GM21423 (cell line): Measurements from ENCODE around the gene ARFGEF2.
"Not testable (repeated sequence)": the region's sequence is repeated elsewhere in the genome, so short reads cannot be mapped to it uniquely, and the experiment has no call there.

Experiments
- ATAC-seq: cut with Tn5 transposase; IDR thresholded peaks from one replicate; pipeline ENCODE4 v1.9.1; 2021; ENCODE audit warnings: mild to moderate bottlenecking, moderate library complexity; ENCODE audit not compliant: unreplicated experiment

ARFGEF2 gene

DNA sequence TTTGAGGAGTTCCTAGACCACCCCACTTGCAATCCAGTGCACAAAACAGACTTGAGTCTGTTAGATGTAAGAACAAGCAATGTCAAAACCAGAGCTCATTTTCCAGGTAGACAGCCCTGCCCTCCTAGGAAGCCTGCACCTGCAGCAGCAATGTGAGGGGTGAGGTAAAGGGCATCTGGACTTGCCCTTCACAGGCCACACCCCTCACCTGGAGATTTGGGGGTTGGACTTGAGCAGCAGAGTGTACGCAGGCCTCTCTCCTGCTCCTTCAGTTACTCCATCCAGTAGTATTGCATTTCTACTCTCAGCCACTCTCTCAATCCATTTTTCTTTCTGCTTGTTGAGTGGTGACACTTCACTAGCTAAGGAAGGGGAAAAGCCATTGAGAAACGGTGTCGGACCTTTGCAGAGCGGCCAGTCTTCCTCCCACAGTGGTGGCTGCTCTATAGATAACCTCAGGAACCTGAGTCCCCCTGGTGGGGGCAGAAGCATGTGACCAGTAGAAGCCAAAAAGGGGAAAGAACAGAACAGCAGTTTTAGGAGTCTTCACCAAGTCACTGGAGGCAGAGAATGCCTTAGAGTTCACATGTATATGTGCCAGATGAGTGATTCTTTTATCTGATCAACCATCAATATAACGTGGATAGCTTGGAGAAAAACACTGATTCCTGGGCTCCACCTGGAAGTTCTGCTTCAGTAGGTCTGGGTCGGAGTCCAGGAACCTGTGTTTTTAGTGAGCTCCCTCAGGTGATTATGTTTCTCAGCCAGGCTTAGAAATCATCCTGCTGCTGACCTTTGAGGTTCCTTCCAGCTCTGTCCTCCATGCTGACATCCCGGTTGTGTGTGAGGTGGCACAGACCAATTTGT lies 28.0 kb downstream of the ARFGEF2 start:
- ATAC-seq, result no peak

DNA sequence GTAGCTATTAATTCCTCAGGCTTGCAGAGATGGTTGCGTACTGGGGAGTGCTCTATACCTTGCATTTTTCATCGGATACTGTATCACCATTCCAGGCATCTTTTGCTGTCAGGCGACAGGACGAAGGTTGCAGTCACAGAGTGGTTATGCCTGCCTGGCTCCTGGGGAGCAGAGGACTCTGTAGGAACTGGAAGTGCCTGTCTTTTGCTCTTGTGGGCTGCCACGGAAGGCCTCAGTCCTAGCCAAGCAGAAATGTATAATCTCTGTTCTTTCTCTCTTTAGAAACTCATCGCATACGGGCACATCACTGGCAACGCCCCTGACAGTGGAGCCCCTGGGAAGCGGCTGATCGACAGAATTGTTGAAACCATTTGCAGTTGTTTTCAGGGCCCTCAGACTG lies 29.5 kb downstream of the ARFGEF2 start:
- ATAC-seq, result no peak

DNA sequence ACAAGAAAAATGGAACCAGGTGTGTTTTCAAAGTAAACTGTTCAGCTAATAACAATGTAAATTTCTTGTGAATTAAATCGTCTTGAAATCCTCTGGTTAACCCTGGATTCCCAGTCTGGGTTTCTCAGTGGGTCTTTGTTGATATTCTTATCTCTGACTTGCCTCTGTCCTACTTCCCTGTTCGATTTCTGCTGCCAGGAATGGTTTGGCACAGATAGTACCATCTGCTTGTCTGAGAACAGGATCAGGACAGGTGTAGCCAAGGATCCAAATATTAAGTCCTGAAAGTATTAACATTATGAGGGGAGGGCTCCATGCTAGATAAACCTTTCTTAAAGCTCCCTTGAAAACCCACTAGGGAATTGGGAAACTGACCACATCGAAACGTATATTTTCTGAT lies 30.1 kb downstream of the ARFGEF2 start:
- ATAC-seq, result no peak

DNA sequence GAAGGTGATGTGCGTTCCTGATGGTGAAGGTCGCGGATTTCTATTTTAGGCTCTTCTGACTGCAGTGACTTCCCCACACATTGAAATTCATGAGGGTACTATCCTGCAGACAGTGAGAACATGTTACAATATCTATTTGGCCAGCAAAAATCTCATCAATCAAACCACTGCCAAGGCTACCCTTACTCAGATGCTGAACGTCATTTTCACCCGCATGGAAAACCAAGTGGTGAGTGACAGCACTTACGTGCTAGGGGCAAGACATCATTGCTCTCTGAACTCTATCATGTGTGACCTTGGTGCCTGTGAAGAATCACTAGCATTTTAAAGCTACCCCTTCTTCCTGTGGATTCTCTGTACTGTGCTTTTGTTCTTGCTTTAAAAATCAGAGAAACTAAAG lies 31.1 kb downstream of the ARFGEF2 start:
- no peak for ATAC-seq

DNA sequence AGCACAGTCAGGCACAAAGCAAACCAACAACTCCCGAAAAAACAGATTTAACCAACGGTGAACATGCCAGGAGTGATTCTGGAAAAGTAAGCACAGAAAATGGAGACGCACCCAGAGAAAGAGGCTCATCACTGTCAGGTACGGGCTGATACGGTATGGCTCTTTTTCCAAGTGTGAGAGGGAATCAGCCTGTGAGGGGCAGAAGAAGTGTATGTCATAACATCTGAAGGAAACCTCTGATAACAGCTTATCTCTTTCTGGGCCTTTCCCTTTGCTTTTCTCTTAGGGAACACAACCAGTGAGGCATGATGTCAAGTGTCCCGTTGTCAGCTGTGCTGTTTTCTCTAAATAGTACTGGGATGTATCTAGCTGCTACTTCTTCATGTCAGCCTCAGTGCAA lies 32.1 kb downstream of the ARFGEF2 start:
- ATAC-seq, result no peak

DNA sequence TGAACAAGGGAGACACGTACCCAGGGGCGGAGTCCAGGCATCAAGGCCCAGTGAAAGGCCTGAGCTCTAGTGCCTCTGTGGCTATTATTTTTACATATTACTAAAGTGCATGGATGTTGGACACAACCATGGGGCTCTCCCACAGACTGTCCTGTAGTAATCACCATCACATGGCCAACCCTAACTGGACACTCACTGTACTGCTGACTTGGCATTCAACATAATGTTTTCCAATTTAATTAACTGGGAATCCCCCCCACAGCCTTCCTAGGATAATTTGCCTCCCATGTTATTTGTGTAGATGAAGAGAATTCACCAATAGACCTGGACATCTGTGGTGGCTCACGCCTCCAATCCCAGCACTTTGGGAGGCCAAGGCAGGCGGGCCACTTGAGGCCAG lies 34.5 kb downstream of the ARFGEF2 start:
- ATAC-seq, result no peak

DNA sequence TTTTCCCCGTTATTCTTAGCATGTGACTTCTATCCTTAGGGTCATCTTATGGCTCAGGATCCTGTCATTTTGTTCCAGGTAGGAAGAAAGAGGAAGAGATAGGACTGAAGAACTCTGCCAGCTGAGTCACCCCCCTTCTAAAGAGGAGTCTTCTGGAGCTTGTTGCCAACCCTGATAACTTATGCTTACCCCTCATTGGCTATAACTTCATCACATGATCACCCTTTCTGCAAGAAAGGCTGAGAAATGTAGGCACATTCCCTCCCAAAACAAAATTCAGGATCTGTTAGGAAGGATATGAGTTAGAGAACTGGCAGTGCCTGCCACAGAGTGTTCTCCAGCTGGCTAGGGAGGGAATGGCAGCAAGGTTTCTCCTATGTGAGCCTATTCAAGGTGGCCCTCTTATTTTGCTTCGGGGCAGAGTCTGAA lies 35.6 kb downstream of the ARFGEF2 start:
- ATAC-seq, result no peak

DNA sequence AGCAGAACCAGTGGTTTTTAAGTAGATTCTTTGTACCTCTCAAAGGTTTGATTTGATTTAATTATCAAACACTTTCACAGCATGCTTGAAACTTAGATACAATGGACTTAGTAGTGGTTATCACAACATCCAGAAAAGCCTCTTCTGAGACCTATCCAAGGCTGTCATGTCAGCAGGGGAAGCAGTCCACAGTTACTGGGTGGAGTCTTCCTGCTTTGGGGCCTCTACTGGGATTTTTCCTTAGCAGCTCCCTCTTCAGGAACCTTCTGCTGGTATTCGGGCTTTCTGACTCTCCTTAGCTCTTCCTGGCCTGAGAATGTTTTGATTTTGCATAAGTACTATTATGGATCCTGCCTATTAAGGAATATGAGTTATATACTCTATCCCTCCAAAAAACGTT lies 36.0 kb downstream of the ARFGEF2 start:
- ATAC-seq, result no peak

DNA sequence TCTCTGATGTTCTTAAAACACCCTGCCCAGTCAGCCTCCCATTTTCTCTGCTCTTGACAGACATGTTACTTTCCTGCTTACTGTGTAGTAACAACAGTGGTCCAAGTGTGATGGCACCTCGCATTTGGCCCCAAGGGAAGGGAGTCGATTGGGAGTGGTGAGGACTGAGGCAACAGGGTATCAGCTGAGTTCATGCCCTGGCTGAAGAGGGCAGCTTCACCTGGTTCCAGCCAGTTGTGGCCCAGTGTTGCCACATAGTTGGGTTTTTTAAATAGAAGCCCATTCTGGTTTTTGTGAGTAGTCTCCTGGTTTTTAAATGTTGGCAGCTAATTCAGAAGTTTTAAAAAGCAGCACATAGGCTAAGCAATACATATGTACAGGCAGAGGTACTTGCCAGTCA lies 37.2 kb downstream of the ARFGEF2 start:
- ATAC-seq, result no peak

DNA sequence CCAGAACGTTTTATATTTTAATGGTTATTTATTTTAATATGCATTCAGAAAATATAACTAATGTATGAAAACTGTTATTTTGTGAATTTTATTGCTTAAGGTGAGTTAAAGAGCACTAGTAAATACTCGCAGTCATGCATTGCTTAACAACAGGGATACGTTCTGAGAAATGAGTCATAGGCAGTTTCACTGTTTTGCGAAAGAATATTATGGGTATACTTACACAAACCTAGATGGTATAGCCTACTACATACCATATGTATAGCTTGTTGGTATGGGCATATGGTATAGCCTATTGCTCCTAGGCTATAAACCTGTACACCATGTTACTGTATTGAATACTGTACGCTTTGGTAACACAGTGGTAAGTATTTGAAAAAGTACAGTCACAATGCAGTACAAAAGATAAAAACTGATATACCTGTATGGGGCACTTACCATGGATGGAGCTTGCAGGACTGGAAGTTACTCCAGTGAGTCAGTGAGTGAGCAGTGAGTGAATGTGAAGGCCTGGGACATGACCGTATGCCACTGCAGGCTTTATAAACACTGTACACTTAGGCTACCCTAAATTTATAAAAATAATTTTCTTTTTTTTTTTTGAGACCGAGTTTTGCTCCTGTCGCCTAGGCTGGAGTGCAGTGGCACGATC lies 38.5 kb downstream of the ARFGEF2 start:
- ATAC-seq, result no peak

DNA sequence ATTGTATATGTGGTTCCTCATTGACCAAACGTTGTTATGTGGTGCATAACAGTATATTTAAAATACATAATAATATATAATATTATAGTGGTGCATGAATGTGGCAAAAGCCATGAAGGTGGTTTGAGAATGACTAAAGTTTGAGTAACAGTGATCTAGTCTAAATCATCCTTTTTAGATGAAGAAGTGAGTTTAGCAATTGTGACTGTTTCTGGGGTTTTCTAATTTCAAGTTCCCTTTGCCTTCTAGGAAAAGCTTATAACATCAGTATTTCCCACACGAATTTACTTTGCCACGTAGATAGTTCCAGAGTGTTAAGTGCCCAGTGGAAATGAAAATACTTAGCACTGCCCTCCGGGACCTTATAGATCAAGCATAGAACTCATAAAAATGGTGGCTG lies 40.9 kb downstream of the ARFGEF2 start:
- no peak for ATAC-seq

DNA sequence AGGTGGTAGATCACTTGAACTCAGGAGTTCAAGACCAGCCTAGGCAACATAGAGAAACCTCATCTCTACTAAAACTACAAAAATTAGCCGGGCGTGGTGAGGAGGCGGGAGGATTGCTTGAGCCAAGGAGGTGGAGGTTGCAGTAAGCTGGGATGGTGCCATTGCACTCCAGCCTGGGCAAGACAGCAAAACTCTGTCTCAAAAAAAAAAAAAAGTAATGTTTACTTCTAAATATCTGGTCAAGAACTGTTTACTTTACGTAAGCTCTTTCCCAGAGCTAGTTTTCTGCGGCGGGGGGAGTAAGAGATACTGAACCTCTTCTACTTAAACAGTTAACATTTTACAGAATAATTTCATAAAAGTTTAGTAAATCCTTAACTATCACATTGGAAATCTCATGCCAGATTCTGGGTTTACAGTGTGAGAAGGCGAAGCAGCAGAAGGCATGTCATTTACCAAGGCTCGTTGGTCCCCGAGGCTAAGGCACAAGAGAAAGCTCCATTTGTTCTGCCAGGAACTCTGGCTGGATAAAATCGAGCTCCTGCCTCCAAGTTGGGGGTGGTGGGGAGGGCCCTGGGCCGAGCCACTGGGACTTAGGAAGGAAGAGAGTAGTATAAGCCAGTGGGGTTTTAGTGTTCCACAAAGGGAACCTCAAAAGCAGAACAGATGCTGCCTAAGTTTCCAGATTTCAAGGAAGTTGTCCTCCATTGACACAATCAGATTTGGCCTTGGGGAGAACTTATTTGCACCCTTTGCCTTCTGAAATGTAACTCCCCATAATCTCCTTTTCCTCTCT lies 41.7 kb downstream of the ARFGEF2 start:
- no peak for ATAC-seq

DNA sequence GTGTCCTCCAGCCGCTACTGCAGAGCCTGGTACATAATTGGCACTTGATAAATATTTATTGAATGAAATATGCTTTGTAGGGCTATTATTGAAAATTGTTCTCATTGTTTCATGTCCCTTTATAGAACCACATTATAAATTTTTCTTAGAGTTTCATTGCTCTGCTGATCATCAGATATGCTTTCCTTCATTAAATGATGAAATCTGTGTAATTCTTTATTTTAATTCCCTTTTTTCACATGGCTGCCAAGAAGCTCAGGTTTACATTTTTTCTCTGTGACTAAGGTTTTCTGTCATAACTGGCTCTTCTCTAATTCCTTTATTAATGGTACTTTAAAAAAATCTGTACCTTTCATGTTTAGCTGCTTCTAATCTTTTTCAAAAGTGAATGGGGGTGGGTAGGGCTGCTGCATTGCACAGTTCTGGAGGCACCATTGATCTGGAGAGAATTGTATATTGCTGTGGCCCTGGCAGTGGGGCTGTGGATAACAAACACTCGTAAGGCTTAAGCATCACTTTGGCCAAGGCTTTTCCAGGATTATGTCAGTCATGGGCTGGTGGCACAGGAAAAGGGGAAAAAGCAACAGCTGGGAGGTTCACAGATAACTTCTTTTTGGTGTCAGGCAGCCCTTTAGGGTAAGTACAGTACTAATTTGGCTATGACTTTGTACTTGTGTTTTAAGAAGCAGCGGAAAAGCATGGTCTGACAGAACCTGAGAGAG lies 43.8 kb downstream of the ARFGEF2 start:
- no peak for ATAC-seq

DNA sequence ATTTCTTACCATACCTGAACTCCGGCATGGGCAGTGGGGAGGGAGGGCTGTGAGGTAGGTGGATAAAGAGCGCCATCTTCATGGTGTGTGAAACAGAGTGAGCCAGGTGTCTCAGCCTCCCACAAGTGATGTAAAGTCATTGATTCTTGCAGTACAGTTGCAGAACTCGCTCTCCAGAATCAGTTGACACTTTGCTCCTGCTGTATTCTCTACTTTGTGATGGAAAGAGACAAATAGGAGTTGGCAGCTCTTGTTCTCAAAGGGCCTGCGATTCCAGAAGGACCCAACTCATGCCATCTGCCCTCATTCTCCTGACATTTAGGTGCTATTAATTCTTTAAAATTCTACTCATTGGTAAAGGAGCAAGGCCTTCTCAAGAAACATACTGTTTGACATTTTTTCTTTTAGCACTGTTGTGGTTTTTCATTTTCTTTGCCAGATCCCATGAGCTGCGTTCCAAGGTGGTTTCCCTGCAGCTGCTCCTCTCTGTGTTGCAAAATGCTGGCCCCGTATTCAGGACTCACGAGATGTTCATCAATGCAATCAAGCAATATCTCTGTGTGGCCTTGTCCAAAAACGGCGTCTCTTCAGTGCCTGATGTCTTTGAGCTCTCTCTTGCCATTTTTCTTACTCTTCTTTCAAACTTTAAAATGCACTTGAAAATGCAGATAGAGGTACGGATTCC lies 49.3 kb downstream of the ARFGEF2 start:
- no peak for ATAC-seq

DNA sequence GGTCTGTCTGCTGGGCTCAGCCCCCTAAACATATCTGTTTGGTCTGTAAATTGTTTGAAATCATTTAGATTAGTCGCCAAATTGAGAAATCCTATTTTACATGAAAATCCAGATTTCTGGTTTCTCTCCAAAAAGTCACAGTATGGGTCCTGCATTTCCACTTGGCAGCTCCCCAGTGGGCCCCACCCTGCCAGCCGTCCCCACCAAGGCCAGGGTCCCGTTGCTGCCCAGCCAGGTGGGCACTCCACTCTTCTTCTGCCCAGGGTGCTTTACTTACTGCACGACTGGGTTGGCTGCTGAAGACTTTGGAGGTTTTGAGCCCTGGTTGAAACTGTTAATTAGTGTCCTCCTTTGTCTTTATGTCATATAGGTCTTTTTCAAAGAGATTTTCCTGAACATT lies 50.4 kb downstream of the ARFGEF2 start:
- ATAC-seq, result no peak

DNA sequence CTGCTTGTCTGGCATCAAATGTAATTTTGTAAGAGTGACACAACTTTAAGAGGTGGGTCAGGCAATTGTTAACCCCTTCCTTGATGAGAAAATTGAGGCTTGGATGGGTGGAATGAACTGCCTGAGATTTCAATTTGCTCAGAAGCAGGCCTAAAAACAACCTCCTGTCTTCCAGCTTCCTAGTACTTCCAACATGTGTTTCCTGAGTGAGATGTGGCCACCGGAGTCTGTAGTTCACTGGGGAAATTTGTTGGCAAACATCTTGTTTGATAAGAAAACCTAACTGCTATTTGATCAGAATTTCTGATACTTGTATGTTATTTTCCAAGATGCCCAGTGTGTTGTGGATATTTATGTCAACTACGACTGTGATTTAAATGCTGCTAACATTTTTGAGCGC lies 51.3 kb downstream of the ARFGEF2 start:
- ATAC-seq, result no peak

DNA sequence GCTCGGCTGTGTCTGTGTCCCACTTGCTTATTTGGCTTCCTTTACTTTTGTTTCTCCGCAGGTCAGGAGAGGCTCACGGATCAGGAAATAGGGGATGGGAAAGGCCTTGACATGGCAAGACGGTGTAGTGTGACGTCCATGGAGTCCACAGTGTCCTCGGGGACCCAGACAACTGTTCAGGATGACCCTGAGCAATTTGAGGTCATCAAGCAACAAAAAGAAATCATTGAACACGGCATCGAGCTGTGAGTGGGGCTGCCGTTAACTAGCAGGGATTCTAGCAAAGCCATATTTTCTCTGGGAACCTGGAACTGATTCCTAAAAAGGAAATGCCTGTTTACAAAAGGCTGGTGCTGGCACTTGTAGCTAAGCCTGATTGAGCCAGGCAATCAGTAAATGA lies 54.4 kb downstream of the ARFGEF2 start:
- no peak for ATAC-seq

DNA sequence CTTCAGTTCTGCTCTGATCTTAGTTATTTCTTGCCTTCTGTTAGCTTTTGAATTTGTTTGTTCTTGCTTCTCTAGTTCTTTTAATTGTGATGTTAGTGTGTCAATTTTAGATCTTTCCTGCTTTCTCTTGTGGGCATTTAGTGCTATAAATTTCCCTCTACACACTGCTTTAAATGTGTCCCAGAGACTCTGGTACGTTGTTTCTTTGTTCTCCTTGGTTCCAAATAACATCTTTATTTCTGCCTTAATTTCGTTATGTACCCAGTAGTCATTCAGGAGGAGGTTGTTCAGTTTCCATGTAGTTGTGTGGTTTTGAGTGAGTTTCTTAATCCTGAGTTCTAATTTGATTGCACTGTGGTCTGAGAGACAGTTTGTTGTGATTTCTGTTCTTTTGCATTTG lies 58.5 kb downstream of the ARFGEF2 start:
- ATAC-seq, result not testable (repeated sequence)

DNA sequence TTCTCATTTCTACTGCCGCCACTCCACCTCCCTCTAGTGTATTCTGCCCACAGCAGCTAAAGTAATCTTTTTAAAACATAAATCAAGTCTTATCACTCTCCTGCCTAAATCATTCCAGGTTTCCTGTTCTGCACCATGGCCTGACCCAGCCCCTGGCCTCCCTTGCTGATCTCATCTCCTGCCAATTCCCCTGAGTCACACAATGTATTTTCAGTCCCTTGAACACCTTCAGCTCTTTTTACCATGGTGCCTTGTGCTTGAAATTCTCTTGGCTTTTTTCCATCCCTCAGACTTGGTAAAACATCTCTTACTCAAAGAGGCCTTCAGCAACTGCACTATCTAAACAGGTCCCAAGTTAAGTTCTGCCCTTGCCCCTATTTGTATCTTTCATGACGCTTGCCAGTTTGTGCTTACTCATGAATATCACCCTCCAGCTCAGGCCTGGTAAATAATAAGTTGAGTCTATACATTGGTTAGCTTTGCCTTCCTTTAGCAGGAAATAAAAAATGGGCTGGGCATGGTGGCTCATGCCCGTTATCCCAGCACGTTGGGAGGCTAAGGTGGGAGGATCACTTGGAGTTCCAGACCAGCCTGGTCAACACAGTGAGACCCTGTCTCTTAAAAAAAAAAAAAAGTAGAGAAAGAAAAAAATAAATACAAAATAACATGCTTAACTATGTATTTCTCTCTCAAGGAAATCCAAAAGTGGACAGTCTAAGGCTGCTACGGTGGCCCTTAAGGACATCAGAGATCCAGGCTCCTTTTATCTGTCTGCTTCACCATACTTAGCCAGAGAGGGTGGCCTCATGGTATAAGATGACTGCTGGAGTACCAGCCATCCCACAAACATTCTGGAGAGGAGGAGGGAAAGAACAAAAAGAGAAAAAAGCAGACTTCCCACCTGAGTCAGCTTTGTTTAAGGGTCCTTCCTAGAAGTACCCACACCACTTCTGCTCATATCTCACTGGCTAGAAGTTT lies 62.2 kb downstream of the ARFGEF2 start:
- no peak for ATAC-seq
